ENCODE results near the gene PEAR1. TPM values are rescaled to one million over a fixed set of nuclear protein-coding genes. Genes with fewer than 3 reads are reported as not detected.

Gene PEAR1
- total RNA-seq, 2 donors from 2014 or later, result 2.5 to 3.5 TPM

- intact Hi-C loops (cut with DNase I), result no loop called here
- Histone ChIP-seq H3K27me3 (no peaks in the 10 kb centered on the region), H3K4me1 (no peaks in the 10 kb centered on the region), H3K4me3 (no peak overlapping the region), H3K27ac (no peak overlapping the region), H3K9me3 (no peaks in the 10 kb centered on the region), H3K9ac (ENCODE audit: low read depth in 2 of 2, low read length in 2 of 2) (no peak overlapping the region), H3K36me3 (peaks cover 5% of the 10 kb centered on the region)
- TF ChIP-seq CTCF (IDR thresholded peaks at IDR 0.05), result no peak
- DNase-seq, result no peak
Measured at GRCh38 chr1:156959925-156960324, 66.4 kb downstream of the PEAR1 start.

DNA sequence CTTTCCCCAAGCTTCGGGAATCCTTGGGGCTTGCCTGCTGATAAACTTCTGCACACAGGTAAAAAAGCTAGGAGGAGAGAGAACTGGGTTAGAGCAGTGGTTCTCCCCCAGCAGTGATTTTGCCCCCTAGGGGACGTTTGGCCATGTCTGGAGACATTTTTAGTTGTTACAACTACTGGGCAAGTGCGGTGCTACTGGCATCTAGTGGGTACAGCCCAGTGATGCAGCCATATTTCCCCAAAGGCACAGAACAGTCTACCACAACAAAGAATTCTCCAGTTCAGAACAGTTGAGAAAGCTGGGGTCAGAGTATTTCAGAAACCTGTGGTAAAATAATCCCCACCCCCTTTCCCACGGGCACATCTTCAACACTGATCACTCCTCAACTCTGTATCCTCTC lies 68.2 kb downstream of the PEAR1 start:
- intact Hi-C loops (cut with DNase I), result no loop called here
- no peak for TF ChIP-seq CTCF (IDR thresholded peaks at IDR 0.05)
- no peak overlapping the region for H3K4me3 ChIP-seq
- H3K27me3 ChIP-seq, result no peaks in the 10 kb centered on the region
- H3K9ac ChIP-seq (ENCODE audit: low read depth in 2 of 2, low read length in 2 of 2), result no peak overlapping the region
- no peaks in the 10 kb centered on the region for H3K4me1 ChIP-seq
- H3K27ac ChIP-seq, result no peak overlapping the region
- no peak for DNase-seq
- H3K9me3 ChIP-seq, result no peaks in the 10 kb centered on the region
- H3K36me3 ChIP-seq, result peaks cover 5% of the 10 kb centered on the region

DNA sequence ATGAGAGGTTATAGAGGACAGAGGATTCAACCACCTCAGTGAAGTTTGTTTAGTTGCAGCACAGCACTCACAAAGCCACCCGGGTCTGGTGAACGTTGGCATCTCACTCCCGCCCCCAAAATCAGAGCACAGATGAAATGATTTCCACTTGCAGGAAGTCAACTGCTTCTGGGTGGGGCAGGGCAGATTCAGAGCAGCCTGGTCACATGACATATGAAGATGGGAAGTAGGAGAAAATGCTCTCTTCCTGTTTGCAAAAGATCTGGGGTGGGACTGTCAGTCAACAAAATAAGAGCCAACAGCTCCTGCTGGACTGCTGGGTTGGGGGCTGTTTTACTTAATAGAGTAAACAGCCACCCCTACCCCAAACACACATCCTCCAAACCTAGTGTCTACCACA lies 70.1 kb downstream of the PEAR1 start:
- Histone ChIP-seq H3K27me3 (no peaks in the 10 kb centered on the region), H3K4me3 (no peak overlapping the region), H3K27ac (no peak overlapping the region), H3K36me3 (peaks cover 9% of the 10 kb centered on the region), H3K9ac (ENCODE audit: low read depth in 2 of 2, low read length in 2 of 2) (no peak overlapping the region), H3K4me1 (no peaks in the 10 kb centered on the region), H3K9me3 (no peaks in the 10 kb centered on the region)
- TF ChIP-seq CTCF (IDR thresholded peaks at IDR 0.05), result no peak
- intact Hi-C loops (cut with DNase I), result no loop called here
- peak; percentile 40 for DNase-seq

DNA sequence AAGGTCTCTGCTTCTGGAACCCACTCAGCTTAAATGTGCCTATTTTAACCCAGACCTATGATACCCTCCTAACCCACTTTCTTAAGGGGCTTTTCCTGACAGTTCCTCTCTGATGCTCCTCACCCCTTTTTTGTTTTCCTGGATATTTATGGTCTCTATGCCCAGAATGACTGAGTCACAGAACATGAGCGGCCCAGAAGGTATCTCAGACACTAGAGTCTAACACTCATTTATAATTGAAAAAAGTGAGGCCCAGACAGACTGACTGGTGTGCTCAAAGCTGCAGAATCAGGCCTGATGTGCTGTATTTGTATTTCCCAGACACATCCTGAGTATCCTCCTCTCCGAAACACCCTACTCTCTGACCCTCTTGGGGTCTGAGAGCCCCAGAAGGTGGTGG lies 70.9 kb downstream of the PEAR1 start:
- DNase-seq, result no peak
- Histone ChIP-seq H3K9ac (ENCODE audit: low read depth in 2 of 2, low read length in 2 of 2) (no peak overlapping the region), H3K36me3 (peaks cover 4% of the 10 kb centered on the region), H3K9me3 (no peaks in the 10 kb centered on the region), H3K27me3 (no peaks in the 10 kb centered on the region), H3K27ac (no peak overlapping the region), H3K4me3 (no peak overlapping the region), H3K4me1 (no peaks in the 10 kb centered on the region)
- intact Hi-C loops (cut with DNase I), result no loop called here
- no peak for TF ChIP-seq CTCF (IDR thresholded peaks at IDR 0.05)

Small RNA genes lying within 50 kb of the gene (microRNA-seq; reads per million reads assigned to microRNA genes)
- 1.7 reads per million for gene MIR765

Other genes with a start within 250 kb of the PEAR1 start
- gene NES, start 216.3 kb upstream of the PEAR1 start, total RNA-seq, result 1 to 10 TPM; 5.3 to 8.1 TPM
- 1 to 10 TPM; 1.2 to 1.4 TPM for gene CRABP2, start 188.1 kb upstream of the PEAR1 start, total RNA-seq
- gene METTL25B, start 165.2 kb upstream of the PEAR1 start, total RNA-seq, result 10 to 100 TPM; 31.3 to 51.9 TPM
- 10 to 100 TPM; 23.4 to 30.0 TPM for gene ISG20L2, start 165.0 kb upstream of the PEAR1 start, total RNA-seq
- 10 to 100 TPM; 39.1 to 86.7 TPM for gene MRPL24, start 152.6 kb upstream of the PEAR1 start, total RNA-seq
- 100 to 1,000 TPM; 215 to 438 TPM for gene HDGF, start 142.0 kb upstream of the PEAR1 start, total RNA-seq
- gene PRCC, start 126.2 kb upstream of the PEAR1 start, total RNA-seq, result 10 to 100 TPM; 57.1 to 58.7 TPM
- gene SH2D2A, start 76.9 kb upstream of the PEAR1 start, total RNA-seq, result 1 to 10 TPM; 1.9 to 3.1 TPM
- gene INSRR, start 34.6 kb upstream of the PEAR1 start, total RNA-seq, result not detected
- gene NTRK1, start 32.9 kb upstream of the PEAR1 start, total RNA-seq, result 1 to 10 TPM in 1 of 2 donors, under 1 TPM in 1; 0.56 to 1.1 TPM
- gene LRRC71, start 26.9 kb downstream of the PEAR1 start, total RNA-seq, result not detected
- gene ARHGEF11, start 152.0 kb downstream of the PEAR1 start, total RNA-seq, result 10 to 100 TPM; 35.2 to 43.3 TPM
- gene ETV3L, start 206.1 kb downstream of the PEAR1 start, total RNA-seq, result not detected
- gene ETV3, start 244.7 kb downstream of the PEAR1 start, total RNA-seq, result 10 to 100 TPM; 20.7 to 38.7 TPM

Data from colonic mucosa (tissue), 4 donors.